ENCODE data around the gene CD82.

The CD82 gene

DNA sequence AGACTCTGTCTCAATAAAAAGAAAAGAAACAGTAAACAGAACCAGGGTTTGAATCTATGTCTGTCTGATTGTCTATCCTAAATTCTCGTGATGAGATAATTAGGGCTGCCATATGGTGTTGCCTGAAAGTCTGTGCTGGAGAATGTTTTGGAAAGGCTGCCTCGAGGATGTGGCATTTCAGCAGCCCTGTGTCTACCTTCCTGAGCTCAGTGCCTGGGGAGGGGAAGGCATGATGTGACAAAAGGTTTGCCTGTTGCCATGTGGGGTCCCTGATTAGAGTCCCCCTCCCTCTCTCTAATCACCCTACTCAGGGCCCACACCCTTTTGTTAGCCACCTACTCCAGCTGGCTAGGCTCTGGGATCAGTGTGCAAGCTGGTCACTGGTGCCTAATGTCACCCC, 15.2 kb downstream of the CD82 start:
- intact Hi-C loops (cut with DNase I; ENCODE audit: low total_unique reads) = no loop called here
- H3K4me1 ChIP-seq = peaks cover 0 to 60% (median 18%) of the 10 kb centered on the region in 4 donors
- TF ChIP-seq, protein P1, sequence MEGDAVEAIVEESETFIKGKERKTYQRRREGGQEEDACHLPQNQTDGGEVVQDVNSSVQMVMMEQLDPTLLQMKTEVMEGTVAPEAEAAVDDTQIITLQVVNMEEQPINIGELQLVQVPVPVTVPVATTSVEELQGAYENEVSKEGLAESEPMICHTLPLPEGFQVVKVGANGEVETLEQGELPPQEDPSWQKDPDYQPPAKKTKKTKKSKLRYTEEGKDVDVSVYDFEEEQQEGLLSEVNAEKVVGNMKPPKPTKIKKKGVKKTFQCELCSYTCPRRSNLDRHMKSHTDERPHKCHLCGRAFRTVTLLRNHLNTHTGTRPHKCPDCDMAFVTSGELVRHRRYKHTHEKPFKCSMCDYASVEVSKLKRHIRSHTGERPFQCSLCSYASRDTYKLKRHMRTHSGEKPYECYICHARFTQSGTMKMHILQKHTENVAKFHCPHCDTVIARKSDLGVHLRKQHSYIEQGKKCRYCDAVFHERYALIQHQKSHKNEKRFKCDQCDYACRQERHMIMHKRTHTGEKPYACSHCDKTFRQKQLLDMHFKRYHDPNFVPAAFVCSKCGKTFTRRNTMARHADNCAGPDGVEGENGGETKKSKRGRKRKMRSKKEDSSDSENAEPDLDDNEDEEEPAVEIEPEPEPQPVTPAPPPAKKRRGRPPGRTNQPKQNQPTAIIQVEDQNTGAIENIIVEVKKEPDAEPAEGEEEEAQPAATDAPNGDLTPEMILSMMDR (IDR thresholded peaks at IDR 0.05) = no peak
- H3K9me3 ChIP-seq = peaks cover 0 to 3% (median 0%) of the 10 kb centered on the region in 3 donors
- peaks cover 0 to 10% (median 8%) of the 10 kb centered on the region in 3 donors for H3K36me3 ChIP-seq
- no peak overlapping the region for H3K4me3 ChIP-seq
- H3K27ac ChIP-seq = no peak overlapping the region
- no peaks in the 10 kb centered on the region for H3K27me3 ChIP-seq
- DNase-seq = no peak

DNA sequence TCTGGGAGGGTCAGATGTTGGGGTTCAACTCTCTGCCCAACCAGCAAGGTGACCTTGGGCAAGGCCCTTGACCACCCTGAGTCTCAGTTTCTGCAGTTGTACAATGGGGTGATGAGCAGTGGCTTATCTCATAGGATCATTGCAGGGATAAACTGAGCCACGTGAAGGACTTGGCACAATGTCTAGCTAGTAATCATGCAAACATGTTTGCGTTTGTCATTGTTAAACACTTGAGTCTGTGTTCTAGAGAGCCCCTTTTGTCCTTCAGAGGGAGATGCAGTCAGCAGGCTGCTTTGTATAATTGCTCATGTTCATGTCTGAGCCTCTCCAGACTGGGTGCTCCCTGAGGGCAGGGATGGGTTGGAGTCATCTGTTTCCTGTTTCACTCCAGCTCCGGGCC, 15.8 kb downstream of the CD82 start:
- peaks cover 0 to 58% (median 22%) of the 10 kb centered on the region in 4 donors for H3K4me1 ChIP-seq
- no peak for DNase-seq
- intact Hi-C loops (cut with DNase I; ENCODE audit: low total_unique reads) = no loop called here
- TF ChIP-seq, protein P1 (IDR thresholded peaks at IDR 0.05) = no peak
- no peak overlapping the region for H3K4me3 ChIP-seq
- H3K27me3 ChIP-seq = no peaks in the 10 kb centered on the region
- H3K9me3 ChIP-seq = peaks cover 0 to 3% (median 0%) of the 10 kb centered on the region in 3 donors
- H3K36me3 ChIP-seq = peaks cover 0 to 14% (median 8%) of the 10 kb centered on the region in 3 donors
- H3K27ac ChIP-seq = no peak overlapping the region

DNA sequence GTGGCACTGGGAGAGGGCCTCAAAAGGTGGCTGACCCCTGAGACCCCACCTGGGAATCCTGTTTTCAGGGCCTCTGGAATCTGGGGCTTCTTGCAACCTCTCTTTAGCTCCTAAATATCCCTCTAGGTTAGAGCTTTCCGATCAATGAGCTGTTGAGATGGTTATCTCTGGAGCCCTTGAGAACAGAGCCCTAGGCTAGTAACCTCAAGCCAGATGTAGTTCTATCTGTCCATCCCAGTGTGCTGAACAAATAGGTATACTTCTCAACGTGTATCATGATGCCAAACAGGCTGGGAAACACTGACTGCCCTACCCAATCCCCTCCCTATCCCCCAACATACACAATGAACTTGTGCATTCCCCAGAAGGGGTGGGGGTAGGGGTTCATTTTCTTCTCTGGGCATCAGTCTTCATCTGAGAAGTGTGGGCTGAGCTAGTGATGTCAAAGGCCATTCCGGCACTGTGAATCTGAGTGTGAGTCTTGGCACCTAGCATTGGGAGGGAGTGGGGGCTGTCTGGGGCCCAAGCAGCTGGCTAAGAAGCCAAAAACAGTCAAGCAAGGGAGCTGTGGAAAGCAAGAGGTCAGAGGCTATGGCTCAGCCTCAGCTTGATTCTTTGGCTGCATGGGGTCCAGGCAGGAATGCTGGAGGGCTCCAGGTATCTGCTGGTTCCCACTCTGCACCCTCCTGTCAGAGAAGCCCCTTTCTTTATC, 17.3 kb downstream of the CD82 start:
- Histone ChIP-seq H3K4me3 (no peak overlapping the region), H3K36me3 (peaks cover 0 to 21% (median 8%) of the 10 kb centered on the region in 3 donors), H3K4me1 (peaks cover 0 to 44% (median 22%) of the 10 kb centered on the region in 4 donors), H3K27ac (no peak overlapping the region), H3K27me3 (no peaks in the 10 kb centered on the region), H3K9me3 (peaks cover 0 to 3% (median 0%) of the 10 kb centered on the region in 3 donors)
- TF ChIP-seq, protein P1 (IDR thresholded peaks at IDR 0.05) = no peak
- intact Hi-C loops (cut with DNase I; ENCODE audit: low total_unique reads) = no loop called here
- no peak for DNase-seq

DNA sequence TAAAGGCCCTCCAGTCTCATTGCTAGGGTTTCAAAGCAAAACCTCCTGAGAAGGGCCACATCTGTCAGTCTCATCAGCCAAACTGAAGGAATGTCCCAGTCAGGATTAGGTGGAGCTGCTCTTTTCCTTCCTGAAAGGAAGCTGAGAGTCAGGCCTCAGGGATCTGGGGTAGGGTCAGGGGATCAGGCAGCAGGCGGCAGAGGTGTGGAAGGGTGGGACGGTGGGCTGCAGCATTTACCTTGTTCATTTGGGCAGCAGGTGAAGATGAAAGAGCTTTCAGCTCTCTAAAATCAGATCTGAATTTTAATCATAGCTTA, 17.8 kb downstream of the CD82 start:
- no peak for DNase-seq
- Histone ChIP-seq H3K27me3 (no peaks in the 10 kb centered on the region), H3K36me3 (peaks cover 0 to 26% (median 8%) of the 10 kb centered on the region in 3 donors), H3K9me3 (peaks cover 0 to 3% (median 0%) of the 10 kb centered on the region in 3 donors), H3K4me1 (peaks cover 0 to 40% (median 22%) of the 10 kb centered on the region in 4 donors), H3K27ac (no peak overlapping the region), H3K4me3 (no peak overlapping the region)
- intact Hi-C loops (cut with DNase I; ENCODE audit: low total_unique reads) = no loop called here
- TF ChIP-seq, protein P1 (IDR thresholded peaks at IDR 0.05) = no peak

DNA sequence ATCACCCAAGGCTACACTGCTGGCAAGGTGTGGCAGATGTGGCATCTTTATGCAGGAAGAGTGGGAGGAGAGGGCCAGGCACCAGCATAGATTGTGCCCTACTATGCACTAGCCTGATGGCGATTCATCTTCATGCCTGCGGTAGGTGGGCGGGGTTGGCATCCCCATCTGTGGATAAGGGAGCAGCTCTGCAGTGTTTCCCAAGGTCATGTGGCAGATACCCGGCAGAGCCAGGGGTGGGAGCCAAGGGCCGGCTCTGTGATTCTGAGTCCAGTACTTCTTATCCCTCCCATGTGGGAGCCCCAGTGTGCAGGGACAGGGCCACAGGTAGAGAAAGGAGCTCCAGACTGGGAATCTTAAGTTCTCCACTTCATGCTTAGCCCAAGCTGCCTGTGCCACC, 20.0 kb downstream of the CD82 start:
- H3K27me3 ChIP-seq = no peaks in the 10 kb centered on the region
- no peak overlapping the region for H3K4me3 ChIP-seq
- intact Hi-C loops (cut with DNase I; ENCODE audit: low total_unique reads) = no loop called here
- peaks cover 0 to 3% (median 0%) of the 10 kb centered on the region in 3 donors for H3K9me3 ChIP-seq
- peaks cover 0 to 37% (median 8%) of the 10 kb centered on the region in 3 donors for H3K36me3 ChIP-seq
- peak overlapping the region; percentile 34 to 58 for H3K27ac ChIP-seq
- no peak for DNase-seq
- TF ChIP-seq, protein P1 (IDR thresholded peaks at IDR 0.05) = no peak
- peaks cover 0 to 24% (median 19%) of the 10 kb centered on the region in 4 donors for H3K4me1 ChIP-seq
